ENCODE data around the gene TMEM132C.

Gene TMEM132C

DNA sequence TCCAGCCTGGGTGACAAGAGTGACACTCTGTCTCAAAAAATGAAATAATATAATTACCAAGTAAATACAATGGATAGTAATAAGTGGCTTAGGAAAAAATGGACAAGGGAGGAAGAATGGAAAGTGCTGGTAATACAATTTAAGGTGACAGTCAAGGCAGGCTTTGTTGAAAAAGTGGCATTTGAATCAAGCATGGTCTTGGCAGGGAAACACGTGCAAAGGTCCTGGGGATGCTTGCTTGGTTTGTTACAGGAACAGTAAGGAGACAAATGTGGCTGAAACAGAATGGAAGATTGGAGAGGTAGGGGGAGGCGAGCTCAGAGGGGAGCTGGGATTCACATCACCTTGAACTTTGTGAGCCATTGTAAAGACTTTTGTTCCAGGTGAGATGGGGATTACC, 153.2 kb downstream of the TMEM132C start:
- DNase-seq (ENCODE audit: low read depth) = no peak

DNA sequence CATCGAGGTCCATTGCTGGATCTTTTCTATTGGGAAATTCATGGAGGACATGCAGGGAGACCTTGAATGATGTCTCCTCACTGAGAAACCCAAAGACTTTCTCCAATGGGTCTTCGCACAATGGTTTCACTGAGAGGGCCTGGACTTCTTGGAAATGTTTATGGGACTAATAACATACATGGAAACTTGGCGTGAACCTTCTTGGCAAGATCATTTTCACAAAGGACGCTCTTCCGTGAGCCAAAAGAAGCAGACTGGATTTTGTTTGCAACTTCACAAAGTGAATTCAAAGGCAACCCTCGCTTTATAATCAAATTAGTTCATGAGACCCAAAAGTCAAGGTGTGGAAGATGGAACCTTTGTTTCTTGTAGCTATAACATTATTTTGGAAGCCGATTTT, 154.4 kb downstream of the TMEM132C start:
- DNase-seq (ENCODE audit: low read depth) = no peak

DNA sequence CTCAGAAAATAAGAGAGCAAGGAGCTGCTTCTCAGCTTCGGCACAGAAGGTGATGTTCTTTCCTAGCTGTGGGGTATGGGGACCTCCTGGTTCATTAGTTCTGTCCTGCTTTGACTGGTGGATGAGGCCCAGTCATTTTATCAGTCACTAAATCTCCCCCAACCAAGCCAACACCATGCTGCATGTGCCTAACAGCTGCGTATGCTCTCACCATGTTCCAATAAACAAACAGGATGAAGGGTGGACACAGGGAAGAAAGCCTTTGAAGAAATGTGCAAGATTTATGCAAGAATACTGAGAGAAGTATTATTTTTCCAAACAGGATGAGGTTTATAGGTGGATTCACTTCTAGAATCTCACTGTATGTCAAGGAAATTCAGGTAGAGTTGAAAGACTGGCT, 156.2 kb downstream of the TMEM132C start:
- DNase-seq (ENCODE audit: low read depth) = no peak

DNA sequence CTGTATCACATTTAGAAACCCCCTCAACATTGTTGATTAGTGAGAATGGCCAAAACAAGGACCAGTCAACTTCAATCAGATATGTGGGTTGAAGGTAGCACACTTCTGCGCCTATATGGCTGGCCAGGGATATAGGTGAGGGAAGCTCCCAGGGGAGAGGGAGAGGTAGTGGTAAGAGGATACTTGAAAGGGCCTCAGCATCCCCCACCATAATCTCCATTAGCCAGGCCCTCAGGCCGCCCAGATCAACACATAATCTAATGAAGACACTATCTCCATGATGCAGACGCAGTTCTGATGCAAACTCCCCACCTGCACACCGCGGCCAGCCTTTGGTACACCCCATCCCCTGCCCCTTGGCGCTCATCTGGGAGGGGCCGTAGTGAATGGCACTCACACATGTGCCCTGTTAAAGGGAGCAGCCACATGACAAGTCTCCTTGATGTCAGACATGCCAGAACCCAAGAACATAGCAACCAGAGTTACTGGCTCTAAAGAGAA, 158.0 kb downstream of the TMEM132C start:
- no peak for DNase-seq (ENCODE audit: low read depth)

DNA sequence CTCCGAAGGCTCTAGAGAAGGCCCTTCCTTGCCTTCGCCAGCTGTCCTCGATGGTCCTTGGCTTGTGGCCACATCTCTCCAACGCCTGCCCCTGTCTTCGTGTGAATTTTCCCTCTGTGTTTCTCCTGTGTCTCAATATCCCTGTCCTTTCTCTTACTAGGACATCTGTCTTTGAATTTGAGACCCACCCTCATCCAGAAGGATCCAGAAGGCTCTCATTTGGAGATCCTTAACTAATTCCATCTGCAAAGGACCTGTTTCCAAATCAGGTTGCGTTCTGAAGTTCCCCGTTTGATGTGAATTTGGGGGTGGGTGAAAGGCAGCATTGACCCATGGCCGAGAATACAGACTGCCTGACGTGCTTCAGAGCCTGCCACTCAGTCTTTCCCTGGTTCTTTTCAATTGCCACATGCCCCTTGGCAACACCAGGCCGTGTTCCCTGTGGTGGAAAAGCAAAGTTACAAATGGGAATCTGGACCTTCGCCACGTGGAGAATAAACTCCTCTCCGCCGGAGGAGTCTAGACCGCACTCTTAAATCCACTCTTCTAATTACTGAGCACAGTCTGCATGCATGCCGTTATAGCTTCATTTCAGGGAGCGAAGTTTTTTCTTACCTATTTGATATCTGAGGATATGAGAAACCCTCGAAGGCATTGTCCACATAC, 158.8 kb downstream of the TMEM132C start:
- no peak for DNase-seq (ENCODE audit: low read depth)

DNA sequence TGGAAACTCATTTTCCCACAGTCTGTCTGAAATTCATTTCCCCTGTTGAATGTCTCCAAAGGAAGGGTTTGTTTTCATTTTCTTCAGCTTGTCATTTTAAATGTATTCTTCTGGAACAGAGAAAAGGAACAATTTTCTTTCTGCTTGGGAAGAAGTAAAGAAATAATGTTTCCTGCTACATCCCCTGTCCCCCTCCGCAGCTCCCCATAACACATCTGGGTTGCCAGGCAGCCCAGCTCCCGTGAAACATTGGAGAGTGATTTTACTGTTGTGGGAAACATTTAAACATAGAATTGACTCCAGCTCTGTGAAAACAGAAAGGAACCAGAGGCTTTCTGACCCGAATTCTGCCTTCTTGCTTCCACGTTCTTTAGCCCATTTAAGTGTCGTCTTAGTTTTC, 159.5 kb downstream of the TMEM132C start:
- no peak for DNase-seq (ENCODE audit: low read depth)

DNA sequence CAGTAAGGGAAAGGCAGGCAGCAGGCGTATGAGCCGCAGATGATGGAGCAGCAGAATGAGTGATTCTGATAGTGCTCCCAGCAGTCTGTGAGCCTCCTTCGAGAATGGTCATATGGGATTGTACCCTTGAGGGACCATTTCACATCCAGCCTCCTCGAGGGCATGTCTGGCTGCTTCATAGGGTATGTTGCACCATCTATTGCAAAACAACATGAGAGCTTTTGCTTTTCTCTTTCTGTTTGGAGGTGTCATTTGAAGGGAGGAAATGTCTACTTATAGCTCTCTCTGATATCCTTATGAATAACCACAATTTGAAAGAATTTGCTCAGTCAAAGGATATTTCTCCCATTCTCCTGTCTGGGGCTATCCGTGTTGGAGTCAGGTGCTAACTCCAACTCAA, 172.8 kb downstream of the TMEM132C start:
- no peak for DNase-seq (ENCODE audit: low read depth)

DNA sequence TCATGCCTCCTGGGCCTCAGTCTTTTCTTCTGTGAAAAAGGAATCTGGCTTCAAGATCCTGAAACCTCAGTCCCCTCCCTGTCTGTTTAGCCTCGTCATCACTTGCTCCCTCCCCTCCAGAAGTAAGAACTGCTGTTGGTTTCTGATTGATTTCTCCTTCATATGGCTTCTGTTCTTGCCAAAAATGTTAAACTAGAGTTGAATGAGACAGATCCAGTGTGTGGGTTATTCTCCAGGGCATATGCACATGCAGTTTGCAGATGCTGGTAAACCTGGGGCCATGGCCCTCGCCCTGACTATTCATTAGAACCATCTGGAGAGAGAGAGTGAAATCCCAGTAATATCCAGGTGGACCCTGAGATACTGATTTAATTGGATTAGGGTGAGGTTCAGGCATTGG, 175.1 kb downstream of the TMEM132C start:
- no peak for DNase-seq (ENCODE audit: low read depth)

DNA sequence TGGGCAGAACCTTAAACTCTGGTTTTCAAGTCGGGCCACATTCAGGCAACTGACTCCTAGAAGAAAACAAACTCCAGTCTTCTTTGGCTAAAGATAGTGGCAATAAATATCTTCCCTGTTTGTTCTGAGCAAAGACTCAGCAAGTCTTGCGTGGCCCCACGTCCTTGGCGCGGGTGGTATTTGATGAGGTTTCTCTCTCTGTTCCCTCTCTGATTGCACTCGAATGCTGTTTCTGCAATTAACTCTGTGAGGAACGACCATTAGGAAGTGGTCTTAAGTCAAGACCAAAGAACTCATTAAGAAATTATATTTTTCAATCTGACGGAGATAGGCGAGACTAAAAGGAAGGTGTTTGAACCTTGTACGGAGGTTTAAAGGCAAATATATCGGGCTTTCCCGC, 177.6 kb downstream of the TMEM132C start:
- DNase-seq (ENCODE audit: low read depth) = no peak

DNA sequence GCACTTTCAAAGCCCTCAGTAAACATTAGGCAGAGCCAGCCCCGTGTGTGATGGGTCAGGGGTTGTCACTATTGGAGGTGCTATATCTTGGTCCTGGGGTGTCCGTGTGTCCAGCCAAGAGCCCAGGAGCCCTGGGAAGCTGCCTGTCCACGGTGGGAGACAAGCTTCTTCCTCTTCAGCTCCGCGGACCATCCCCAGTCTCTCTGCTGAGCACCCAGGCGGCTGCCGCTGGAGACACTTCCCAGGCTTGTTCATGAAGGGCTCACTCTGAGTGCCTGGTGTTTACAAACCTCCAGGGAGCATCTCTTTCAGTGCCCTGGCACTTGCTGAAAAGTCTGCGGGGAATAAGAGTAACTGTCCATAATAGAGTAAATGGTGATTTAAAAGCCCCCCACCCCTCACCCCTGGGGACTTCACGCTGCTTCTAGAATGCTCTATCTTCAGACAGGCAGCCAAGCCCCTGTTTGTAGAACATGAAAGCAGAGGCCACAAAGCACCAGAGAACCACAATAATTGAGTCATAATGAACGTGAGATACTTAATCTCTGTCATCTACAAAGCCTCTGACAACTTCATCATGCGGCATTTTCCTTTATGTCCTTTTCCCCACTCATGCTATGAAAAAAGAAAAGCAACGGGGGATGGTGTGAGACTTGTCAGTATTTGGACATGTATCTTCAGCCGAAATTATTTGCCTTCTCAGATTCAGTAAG, 178.6 kb downstream of the TMEM132C start:
- DNase-seq (ENCODE audit: low read depth) = no peak

DNA sequence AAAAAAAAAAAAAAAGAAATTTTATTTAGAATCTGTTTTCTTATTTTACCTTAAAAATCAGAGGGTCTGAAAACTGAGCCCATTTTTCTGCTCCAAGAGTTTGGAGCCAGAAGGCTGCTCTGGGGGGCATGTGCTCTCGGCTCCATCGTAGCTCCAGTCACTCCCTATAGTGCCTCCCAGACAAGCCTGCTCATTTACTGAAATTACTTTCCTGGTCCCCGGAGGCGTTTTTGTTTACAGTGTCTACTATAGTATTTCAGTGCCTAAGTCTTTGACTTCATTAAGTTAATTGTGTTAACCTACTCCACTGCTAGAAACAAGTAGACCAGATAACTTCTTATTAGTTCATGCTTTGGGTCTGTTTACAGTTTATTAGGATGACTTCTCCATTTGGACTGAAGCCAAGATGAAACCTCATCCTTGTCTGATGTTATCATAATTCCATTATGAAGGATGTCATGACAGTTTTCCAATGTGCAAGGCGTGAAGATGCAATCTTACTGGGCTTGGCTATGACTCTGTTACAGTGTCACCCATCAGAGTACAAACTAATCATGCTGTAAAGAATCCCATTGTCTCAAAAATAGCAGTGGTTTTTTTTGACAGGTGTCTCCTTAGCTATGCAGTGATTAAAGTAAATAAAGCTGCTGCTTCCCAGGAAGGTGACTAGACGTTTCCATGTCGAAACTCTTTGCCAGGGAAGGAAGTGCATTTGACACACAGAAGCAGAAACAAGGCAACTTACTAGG, 182.3 kb downstream of the TMEM132C start:
- no peak for DNase-seq (ENCODE audit: low read depth)

DNA sequence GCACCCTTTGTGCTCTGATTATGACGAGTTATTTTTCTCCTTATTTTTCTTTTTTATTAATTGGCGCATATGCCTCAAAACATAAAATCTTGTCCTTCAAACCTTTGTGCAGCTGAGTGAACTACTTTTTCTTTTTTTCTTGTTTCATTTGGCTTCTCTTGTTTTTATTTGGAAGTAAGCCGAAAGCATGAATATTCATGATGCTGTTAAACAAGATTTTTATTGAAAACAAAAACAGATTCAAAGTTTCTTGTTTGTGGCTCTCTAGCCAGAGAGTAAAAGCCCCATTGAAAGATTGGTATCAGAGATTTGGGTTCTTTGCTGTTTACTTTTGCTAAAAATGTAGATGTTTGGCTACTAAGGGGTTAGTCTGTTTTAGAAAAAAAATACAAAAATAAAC, 183.8 kb downstream of the TMEM132C start:
- DNase-seq (ENCODE audit: low read depth) = no peak

DNA sequence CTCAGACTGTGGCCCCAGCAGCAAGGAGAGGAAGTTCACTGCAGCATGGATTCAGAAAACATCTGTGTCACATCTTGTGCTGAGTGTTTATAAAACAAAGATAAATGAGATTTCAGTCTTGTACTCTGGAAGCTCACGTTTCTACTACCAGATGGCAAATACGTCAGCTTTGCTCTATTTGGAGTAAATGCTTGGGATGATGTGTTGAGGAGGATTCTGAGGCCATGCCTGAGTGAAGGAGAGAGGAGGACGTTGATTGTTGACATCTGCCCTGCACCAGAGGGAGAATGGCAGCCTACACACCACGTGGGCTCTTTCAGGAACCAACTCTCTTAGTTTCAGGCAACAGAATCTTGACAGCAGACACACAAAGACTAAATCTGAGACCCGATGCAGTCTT, 188.9 kb downstream of the TMEM132C start:
- DNase-seq (ENCODE audit: low read depth) = no peak

DNA sequence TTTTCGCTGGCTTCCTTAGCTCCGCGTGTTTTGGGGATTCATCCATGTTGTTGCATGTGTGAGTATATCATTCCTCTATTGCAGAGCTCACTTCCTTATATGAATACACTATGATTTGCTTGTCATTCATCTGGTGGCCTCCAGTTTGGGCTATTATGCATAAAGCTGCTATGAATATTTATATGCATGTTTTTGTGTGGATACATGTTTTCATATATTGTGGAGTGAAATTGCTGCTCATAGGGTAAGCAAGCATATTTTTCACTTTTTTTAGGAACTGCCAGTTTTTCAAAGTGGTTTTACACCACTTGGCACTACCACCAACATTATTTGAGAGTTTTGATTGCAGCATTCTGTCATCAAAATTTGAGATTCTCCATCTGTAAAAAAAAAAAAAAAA, 190.0 kb downstream of the TMEM132C start:
- no peak for DNase-seq (ENCODE audit: low read depth)

DNA sequence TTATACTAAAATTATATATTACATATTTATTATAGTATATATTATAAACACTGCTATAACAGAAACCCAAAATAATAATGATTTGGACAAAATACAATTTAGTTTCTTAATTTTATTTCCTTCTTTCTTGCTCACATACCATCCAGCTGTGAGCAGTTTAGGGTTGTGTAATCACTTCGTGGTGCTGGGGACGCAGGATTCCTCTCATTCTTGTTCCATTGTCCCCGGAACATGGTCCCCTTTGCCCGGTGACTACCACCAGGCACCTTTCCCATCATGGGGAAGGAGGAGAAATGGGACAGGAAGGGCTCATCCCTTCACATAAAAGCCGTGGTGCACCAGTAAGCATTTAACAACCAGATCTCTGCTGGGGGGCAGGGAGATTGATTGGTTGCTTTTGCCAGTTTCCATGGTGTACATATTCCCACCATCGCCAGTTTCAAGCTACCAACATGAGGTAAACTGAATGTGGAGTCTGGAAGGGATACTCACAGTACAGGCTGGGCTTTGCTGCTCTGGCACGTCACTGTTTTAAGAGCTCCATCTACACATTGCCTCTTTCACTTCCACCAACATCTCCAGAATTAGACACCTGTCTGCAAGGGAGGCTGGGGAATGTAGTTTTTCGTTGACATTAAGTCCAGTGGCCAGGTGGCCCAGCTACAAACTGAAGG, 191.5 kb downstream of the TMEM132C start:
- DNase-seq (ENCODE audit: low read depth) = no peak

DNA sequence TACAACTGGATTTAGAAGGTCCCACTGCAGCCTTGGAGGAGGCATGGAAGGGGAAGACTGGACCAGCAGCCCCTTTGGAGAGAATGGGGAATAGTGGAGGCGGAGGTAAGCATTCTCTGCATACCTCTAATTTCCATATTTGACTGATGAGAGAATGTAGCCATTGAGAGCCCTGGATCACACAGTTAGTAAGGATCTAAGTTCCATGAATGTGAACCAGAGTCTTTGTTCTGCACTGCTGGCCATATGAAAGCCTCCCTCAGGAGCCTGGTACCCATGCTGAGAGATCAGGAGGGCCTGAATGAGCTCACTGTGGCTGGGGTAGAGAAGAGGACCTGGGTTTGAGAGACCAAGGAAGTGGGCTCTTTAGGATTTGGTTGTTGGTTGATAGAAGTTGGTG, 192.1 kb downstream of the TMEM132C start:
- DNase-seq (ENCODE audit: low read depth) = no peak

DNA sequence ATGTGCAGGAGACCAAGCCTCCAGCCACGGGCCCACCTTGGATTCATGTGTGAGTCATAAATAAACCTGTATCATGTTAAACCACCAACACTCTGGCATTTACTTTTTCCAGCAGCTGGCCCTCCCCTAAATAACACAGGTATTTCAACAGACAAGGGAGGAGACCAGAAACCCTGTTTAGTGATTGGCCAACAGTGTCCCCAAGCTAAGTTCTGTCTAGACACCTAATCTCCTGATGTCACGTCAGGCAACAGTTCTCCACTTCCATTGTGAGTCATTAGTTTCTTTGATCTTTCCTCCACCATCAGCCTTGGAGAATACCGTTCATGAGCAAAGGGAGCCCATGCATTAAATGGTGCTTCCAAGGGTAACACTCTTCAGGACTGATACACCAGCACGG, 196.9 kb downstream of the TMEM132C start:
- no peak for DNase-seq (ENCODE audit: low read depth)

DNA sequence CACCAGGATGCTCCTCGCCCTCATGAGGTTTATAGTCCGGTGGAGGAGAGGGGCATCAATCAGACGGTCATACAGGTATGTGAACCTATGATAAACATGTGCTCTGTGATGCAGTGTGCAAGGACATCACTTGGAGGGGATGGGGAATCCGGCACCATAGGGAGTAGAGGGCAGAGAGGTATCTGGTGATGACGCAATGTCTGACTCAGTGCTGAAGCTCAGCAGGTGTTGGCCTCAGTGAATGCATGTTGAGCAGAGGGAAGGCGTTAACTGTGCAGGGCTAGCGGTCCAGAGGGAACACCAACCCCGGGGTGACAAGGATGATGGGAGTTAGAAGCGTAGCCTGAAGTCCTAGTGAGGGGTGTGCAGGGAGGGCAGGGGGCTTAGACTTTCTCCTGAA, 200.9 kb downstream of the TMEM132C start:
- DNase-seq (ENCODE audit: low read depth) = no peak

DNA sequence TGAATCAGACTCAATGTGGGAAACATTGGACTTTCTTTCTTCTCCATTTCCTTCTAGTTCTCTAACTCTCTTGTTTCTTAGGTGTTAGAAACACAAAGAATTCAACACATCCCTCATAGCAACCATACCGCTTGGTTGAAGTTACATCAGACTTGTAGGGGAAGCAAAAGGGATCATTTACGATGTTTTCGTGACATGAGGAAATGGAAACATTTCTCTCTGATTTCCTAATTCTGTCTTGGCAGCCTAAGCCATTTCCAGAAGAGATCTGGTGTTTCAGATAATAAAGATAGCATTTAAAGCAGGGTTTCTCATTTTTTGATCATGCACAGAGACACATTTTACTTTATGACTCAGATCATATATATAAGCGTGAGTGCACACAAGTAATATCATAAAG, 202.0 kb downstream of the TMEM132C start:
- DNase-seq (ENCODE audit: low read depth) = no peak

DNA sequence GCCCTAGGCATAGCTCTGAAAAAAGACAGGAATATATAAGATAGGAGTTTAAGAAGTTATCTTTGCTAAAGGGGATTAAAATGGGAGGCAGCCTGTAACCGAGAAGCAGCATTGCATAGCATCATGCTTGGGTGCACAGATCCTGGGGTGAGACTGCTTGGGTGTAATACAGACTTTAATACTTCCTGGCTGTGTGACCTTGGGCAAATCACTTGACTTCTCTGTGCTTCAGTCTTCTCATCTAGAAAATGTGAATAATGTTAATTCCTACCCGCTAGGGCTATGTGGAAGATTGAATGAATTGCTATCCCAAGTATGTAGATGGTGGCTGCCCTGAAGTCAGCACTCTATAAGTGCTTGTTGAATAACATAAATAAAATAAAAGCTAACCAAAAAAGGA, 204.5 kb downstream of the TMEM132C start:
- DNase-seq (ENCODE audit: low read depth) = no peak

DNA sequence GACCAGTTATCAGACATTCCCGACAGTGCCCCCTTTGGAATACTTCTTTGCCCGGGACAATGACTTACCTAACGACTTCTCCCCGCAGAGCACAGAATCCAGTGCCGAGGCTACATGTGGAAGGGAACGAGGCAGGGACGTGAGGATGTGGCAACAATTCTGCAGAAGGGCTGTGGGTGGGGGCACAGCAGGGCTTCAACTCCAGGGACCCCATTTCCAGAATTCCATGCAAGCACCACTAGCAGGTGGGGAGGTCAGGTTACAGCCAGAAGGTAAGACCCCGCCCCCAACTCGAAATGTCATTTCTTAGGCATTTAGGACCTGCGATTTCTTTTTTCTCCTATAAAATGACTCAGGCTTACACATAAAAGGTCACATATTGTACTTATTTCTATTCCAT, 207.9 kb downstream of the TMEM132C start:
- no peak for DNase-seq (ENCODE audit: low read depth)

DNA sequence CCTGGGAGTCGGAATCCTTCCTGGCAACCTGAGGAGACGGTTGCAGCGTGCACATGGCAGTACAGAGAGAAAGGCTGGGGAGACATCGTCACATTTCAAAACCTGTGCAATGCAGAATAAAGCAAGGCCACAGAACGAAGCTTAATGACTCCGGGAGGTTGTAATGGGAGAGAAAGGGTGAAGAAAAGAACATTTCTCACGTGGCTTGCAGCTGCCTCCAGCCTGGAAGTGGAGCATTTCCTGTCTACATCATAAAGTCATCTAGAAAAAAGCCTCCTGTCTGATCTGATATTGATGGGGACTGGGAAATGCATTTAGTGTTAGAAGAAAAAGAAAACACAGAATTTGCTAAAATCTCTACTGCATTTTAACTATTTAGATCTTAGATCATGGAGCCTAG, 209.3 kb downstream of the TMEM132C start:
- no peak for DNase-seq (ENCODE audit: low read depth)

Measured in activated T-helper 9 cell treated with anti-CD3 and anti-CD28 coated beads, Interleukin-2, amount 50 U/mL, for 16 hours (primary cell).